GM19372 (cell line): ENCODE data around the gene CCL13.

Experiments
- ATAC-seq: cut with Tn5 transposase; IDR thresholded peaks from one replicate; pipeline ENCODE4 v1.9.1; 2021; ENCODE audit warnings: mild to moderate bottlenecking, low read depth, moderate library complexity; ENCODE audit not compliant: unreplicated experiment

Gene CCL13

DNA sequence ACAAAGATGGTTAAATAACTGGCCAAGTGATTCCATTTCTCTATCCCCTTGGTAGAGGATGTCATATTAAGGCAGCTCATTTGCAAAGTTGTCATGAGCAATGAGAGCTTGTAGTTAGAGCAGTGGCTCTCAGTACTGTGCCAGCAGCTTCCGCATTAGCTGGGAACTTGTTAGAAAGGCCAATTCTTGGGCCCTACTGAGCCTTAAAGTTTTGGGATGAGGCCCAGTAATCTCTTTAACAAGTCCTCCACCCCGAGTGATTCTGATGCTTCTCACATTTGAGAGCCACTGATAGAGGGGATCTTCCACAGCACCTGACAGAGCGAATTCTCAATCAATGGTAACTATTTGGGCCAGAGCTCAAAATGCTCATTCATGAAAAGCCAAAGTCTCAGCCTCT lies 26.9 kb downstream of the CCL13 start:
- ATAC-seq, result no peak

- no peak for ATAC-seq
Observed at GRCh38 chr17:34384271-34384670, 28.0 kb downstream of the CCL13 start.

DNA sequence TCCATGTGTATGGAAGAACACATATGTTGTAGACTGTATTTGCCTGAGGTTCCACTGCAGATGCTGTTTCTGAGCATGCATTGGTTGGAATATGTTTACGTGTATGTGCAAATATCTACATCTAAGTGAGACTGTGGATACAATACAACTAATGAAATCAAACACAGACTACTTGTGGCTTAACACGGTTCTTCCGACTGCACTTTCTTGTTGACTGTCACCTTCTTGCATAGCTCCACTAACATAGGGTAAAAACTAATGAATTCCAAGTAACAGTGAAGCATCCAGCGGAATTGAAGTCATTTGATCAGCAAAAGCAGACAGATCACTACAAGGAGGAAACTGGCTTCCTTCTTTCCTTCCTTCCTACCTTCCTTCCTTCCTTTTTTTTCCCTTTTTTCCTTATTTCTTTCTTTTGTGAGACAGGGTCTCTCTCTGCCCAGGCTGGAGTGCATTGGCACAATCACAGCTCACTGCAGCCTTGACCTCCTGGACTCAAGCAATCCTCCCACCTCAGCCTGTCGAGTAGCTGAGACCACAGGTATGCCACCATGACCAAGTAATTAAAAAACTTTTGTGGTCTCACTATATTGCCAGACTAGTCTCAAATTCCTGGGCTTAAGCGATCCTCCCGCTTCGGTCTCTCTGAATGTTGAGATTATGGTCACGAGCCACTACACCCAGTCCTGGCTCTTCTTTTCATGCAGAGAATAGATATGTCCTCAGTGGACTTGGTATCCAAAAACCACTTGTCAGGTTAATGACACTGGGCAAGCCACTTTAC lies 28.7 kb downstream of the CCL13 start:
- ATAC-seq, result no peak

GRCh38 chr17:34386343-34386696 lies 30.0 kb downstream of the CCL13 start:
- ATAC-seq, result no peak

DNA sequence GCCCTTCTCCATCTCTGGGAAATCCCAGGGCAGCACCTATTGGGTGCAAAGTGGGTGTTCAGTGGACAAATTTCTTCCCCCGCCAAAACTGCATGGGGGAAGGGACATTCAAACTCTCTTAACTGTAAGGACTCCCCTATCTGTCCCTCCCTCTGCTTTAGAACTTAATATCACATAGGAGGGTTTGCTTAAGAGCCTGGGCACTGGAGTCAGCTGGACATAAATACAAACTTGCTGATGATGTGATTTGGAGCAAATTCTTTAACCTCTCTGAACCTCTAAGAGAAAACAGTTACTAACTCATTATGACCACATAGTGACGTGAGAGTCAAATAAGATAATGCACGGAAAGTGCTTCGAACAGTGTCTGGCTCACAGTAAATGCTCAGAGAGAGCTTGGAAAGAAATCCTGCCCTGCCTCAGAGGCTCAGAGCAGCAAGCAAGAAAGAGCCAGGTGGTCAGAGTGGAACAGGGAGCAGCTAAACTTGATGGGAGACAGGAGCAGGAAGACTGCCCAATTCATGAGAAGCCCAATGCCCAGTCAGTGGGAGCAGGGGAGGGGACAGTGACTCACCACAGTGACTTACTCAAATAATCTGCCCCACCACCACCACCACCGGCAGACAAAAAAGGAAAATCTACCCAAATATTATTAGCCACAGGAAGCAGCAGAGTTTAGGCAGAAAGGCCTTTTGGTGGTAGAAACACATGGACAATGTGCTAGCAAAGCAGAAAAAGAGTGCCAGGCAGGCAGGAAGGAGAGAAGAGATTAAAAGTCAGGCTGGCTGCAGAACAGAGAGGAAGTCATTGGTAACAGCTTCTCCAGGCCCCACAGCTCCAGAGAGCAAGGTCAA lies 30.6 kb downstream of the CCL13 start:
- no peak for ATAC-seq

- no peak for ATAC-seq
Observed at GRCh38 chr17:34387566-34387965, 31.3 kb downstream of the CCL13 start.

GRCh38 chr17:34389126-34389750 lies 33.0 kb downstream of the CCL13 start:
- no peak for ATAC-seq

- no peak for ATAC-seq
Observed at GRCh38 chr17:34390649-34391048, 34.4 kb downstream of the CCL13 start.

DNA sequence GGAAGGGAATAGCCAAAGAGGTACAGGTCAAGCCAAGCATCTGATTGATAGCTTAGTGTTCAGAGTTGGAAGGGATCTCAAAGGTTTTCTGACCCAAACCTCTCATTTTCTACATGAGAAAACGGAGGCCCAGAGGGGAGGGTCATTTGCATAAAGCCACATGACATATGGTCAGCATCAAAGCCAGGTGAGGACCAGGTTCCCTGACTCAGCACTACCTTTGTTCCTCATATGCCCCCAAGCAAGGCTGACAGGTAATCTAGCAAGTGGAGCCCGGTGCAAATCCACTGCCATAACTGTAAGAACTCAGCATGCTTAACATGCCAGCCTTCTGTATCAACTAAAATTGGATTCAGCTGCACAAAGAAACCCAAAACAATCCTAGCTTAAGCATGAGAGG lies 35.0 kb downstream of the CCL13 start:
- no peak for ATAC-seq

DNA sequence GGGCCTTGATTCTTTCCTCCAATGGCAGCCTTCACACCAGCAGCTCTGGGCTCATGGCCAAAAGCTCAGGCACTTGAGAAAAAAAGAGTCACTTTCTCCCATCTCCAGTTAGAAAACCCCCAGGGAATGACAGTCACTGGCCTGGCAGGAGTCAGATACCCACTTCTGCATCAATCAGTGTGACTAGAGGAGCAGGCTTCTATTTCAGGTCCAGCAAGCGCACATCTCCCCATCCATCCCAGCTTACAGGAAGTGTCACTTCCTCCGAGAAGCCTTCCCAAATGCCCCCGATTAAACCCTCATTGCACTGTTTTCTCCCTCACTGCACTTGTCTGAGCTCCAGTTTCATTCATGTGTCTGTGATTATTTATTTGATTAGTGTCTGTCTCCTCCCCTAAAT lies 37.1 kb downstream of the CCL13 start:
- no peak for ATAC-seq

DNA sequence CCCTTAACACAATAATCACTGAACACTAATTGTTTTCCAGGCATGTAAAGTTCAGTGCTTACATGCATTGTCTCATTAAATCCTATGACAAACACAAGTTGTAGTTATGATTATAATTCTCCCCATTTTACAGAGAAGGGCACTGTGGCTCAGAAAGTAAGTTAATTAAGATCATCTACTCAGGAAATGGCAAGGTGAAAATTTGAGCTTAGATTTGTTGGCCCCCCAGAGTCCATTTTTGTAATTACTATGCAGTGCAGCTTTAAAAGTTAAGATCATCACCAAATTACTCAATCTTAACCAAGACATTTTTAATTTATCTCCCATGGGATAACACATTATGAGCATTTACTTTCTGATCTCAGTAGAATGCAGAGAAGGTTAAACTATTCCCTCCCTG lies 41.0 kb downstream of the CCL13 start:
- no peak for ATAC-seq

- no peak for ATAC-seq
Observed at GRCh38 chr17:34398990-34399389, 42.7 kb downstream of the CCL13 start.

GRCh38 chr17:34399725-34400124 lies 43.4 kb downstream of the CCL13 start:
- no peak for ATAC-seq

GRCh38 chr17:34400301-34400931 lies 44.1 kb downstream of the CCL13 start:
- no peak for ATAC-seq

GRCh38 chr17:34401165-34401564 lies 44.9 kb downstream of the CCL13 start:
- no peak for ATAC-seq

GRCh38 chr17:34403006-34403405 lies 46.7 kb downstream of the CCL13 start:
- ATAC-seq, result no peak

DNA sequence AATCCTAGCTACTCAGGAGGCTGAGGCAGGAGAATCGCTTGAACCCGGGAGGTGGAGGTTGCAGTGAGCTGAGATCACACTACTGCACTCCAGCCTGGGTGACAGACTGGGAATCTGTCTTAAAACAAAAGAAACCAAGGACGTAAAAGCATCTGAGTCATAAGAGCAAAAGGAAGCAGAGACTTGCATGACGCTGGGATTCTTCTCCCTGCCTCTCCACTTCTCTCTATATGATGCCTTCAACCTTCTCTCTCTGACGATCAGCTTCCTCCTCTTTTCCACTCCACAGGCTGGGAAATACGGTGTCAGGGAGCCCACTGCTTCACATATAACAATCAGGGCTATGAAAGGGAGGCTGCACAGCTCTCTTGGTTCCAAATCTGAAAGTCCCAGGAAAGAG lies 49.9 kb downstream of the CCL13 start:
- no peak for ATAC-seq
